Natural killer cell (primary cell): ENCODE results near the gene TP53BP2. TPM values are rescaled to one million over a fixed set of nuclear protein-coding genes. Genes with fewer than 3 reads are reported as not detected.
"Not testable (repeated sequence)": the region's sequence is repeated elsewhere in the genome, so short reads cannot be mapped to it uniquely, and the experiment has no call there.

ENCODE experiments used
- ATAC-seq, 3 donors: fragments of 150-1000 bp in 2 of 3; fragments of 200-7000 bp in 1 of 3; cut with Tn5 transposase; 1 replicate in 1 of 3; 2 replicates in 2 of 3; pipeline ENCODE4 v1.10.0; 2021; ENCODE audit warnings: mild to moderate bottlenecking in 2 of 3, moderate library complexity in 2 of 3
- DNase-seq, 2 donors: peaks; one replicate each; pipeline versions ENCODE4 v3.0.0 to v3.0.0-alpha.2; 2013 to 2021; ENCODE audit warnings: mixed read lengths in 1 of 2
- H3K27ac ChIP-seq: one replicate; pipeline ENCODE4 v1.5.1; 2013; ENCODE audit warnings: mild to moderate bottlenecking, low read length
- H3K27me3 ChIP-seq: one replicate; pipeline ENCODE4 v1.6.1; 2013; ENCODE audit warnings: low read length; ENCODE audit not compliant: control insufficient read depth, insufficient read depth
- H3K36me3 ChIP-seq: one replicate; pipeline ENCODE4 v1.6.1; 2013; ENCODE audit warnings: low read length; ENCODE audit not compliant: control insufficient read depth, insufficient read depth
- H3K4me1 ChIP-seq: one replicate; pipeline ENCODE4 v1.6.1; 2013; ENCODE audit warnings: low read length; ENCODE audit not compliant: control insufficient read depth, insufficient read depth
- H3K4me3 ChIP-seq: one replicate; pipeline ENCODE4 v1.5.1; 2013; ENCODE audit warnings: low read length
- H3K9me3 ChIP-seq: one replicate; pipeline ENCODE4 v1.6.1; 2013; ENCODE audit warnings: low read length; ENCODE audit not compliant: control insufficient read depth, insufficient read depth
- H3K27ac Mint-ChIP-seq, 2 donors: one replicate each; pipeline ENCODE4 v1.8.0; 2022; ENCODE audit warnings: mild to moderate bottlenecking in 2 of 2, mixed read lengths in 2 of 2, moderate library complexity in 1 of 2
- H3K27me3 Mint-ChIP-seq, 2 donors: one replicate each; pipeline ENCODE4 v1.8.0; 2022; ENCODE audit warnings: low read depth in 2 of 2, mixed read lengths in 2 of 2
- H3K36me3 Mint-ChIP-seq: one replicate; pipeline ENCODE4 v1.8.0; 2022; ENCODE audit warnings: mixed read lengths
- H3K4me1 Mint-ChIP-seq, 2 donors: one replicate each; pipeline ENCODE4 v1.8.0; 2022; ENCODE audit warnings: mixed read lengths in 2 of 2
- H3K4me3 Mint-ChIP-seq: one replicate; pipeline ENCODE4 v1.8.0; 2022; ENCODE audit warnings: mild to moderate bottlenecking, moderate library complexity, mixed read lengths
- H3K9me3 Mint-ChIP-seq, 2 donors: one replicate each; pipeline ENCODE4 v1.8.0; 2022; ENCODE audit warnings: mixed read lengths in 2 of 2
- CTCF ChIP-seq: fragments of 200-600 bp; IDR thresholded peaks from one replicate; pipeline ENCODE4 v1.8.0; 2022; ENCODE audit warnings: antibody characterized with exemption
- WGBS: methylation state at CpG from one replicate; pipeline ENCODE4 v1.1.7; 2013; ENCODE audit warnings: missing lambda C conversion rate; ENCODE audit not compliant: insufficient coverage; 5-methylcytosine and 5-hydroxymethylcytosine counted together
- intact Hi-C: fragments of 100-400 bp; cut with micrococcal nuclease; formaldehyde crosslinking; loops from one replicate; pipeline ENCODE4 v1.14.2; 2022
- total RNA-seq, 4 donors: library from RNA; stranded (reverse); fragments of 120-200 nt in 1 of 4; gene quantifications; one replicate each; pipeline versions ENCODE4 v1.2.3 to v1.2.4, GENCODE V29; 2013 to 2022

TP53BP2 gene
- 10 to 100 TPM; 69.7 to 93.7 (median 78.8) TPM for total RNA-seq
- 35.6 TPM for total RNA-seq (2013)

- no peaks in the 10 kb centered on the region for H3K36me3 ChIP-seq
- peak within 1 kb of the TSS; percentile 97 for H3K27ac ChIP-seq
- under 1% methylated on average over 104 of the region's 107 CpGs for WGBS
- H3K27me3 ChIP-seq, result no peaks in the 10 kb centered on the region
- DNase-seq (peak; percentile 84 to 93), ATAC-seq (peak; percentile 81 to 92 (median 85))
- TF ChIP-seq CTCF, result peak; percentile 24
- no peaks in the 10 kb centered on the region for H3K9me3 Mint-ChIP-seq
- H3K4me3 Mint-ChIP-seq, result peak within 1 kb of the TSS; percentile 94
- peaks cover 32% of the 10 kb centered on the region in 2 donors for H3K4me1 Mint-ChIP-seq
- H3K27me3 Mint-ChIP-seq, result peaks cover 0 to 6% of the 10 kb centered on the region in 2 donors
- H3K9me3 ChIP-seq, result no peaks in the 10 kb centered on the region
- H3K36me3 Mint-ChIP-seq, result no peaks in the 10 kb centered on the region
- H3K27ac Mint-ChIP-seq, result peak within 1 kb of the TSS; percentile 94 to 97
- peaks cover 16% of the 10 kb centered on the region for H3K4me1 ChIP-seq
- intact Hi-C loops, result loop anchor here (5.0 kb wide), 1 partner anchor 129 kb away; no protein-coding TSS in a partner anchor
- H3K4me3 ChIP-seq, result peak within 1 kb of the TSS; percentile 64
These were observed at the start of gene TP53BP2 for GRCh38 chr1:223845810-223846682. TP53BP2 (minus strand) TSS chr1:223845947; CDS start chr1:223845680, 267 bp downstream.

- intact Hi-C loops, H3K4me1 Mint-ChIP-seq, H3K9me3 Mint-ChIP-seq, ATAC-seq, H3K36me3 Mint-ChIP-seq, DNase-seq, H3K4me1 ChIP-seq, H3K9me3 ChIP-seq, H3K4me3 ChIP-seq, H3K27me3 ChIP-seq, H3K4me3 Mint-ChIP-seq, H3K36me3 ChIP-seq, H3K27me3 Mint-ChIP-seq, H3K27ac ChIP-seq, H3K27ac Mint-ChIP-seq: not testable (repeated sequence)
- WGBS, result 45% methylated on average over 2 of the region's 7 CpGs
These were observed 44.7 kb upstream of the TP53BP2 start for GRCh38 chr1:223890494-223890893.

- H3K27ac ChIP-seq, H3K9me3 Mint-ChIP-seq, H3K4me3 ChIP-seq, H3K4me1 ChIP-seq, intact Hi-C loops, H3K36me3 Mint-ChIP-seq, H3K4me1 Mint-ChIP-seq, H3K27ac Mint-ChIP-seq, DNase-seq, H3K27me3 Mint-ChIP-seq, H3K36me3 ChIP-seq, H3K27me3 ChIP-seq, ATAC-seq, H3K9me3 ChIP-seq, H3K4me3 Mint-ChIP-seq: not testable (repeated sequence)
- WGBS, result 100% methylated on average over 2 of the region's 4 CpGs
These were observed 43.6 kb upstream of the TP53BP2 start for GRCh38 chr1:223889319-223889718.

GRCh38 chr1:223887747-223888418 is 42.1 kb upstream of the TP53BP2 start:
- H3K9me3 ChIP-seq, result no peaks in the 10 kb centered on the region
- no peaks in the 10 kb centered on the region for H3K9me3 Mint-ChIP-seq
- H3K4me3 Mint-ChIP-seq, result no peak overlapping the region
- 88% methylated on average over 12 of the region's 12 CpGs for WGBS
- peaks cover 0 to 2% of the 10 kb centered on the region in 2 donors for H3K27me3 Mint-ChIP-seq
- H3K4me3 ChIP-seq, result no peak overlapping the region
- H3K27ac ChIP-seq, result no peak overlapping the region
- no peaks in the 10 kb centered on the region for H3K27me3 ChIP-seq
- no peaks in the 10 kb centered on the region for H3K36me3 Mint-ChIP-seq
- no peaks in the 10 kb centered on the region for H3K4me1 Mint-ChIP-seq
- DNase-seq (no peak), ATAC-seq (no peak)
- no peaks in the 10 kb centered on the region for H3K4me1 ChIP-seq
- no peak for TF ChIP-seq CTCF
- no peaks in the 10 kb centered on the region for H3K36me3 ChIP-seq
- intact Hi-C loops, result no loop called here
- no peak overlapping the region for H3K27ac Mint-ChIP-seq
